Esophagus squamous epithelium (tissue), 5 donors: ENCODE measurements around the gene PLAC8L1. TPM values are rescaled to one million over a fixed set of nuclear protein-coding genes. Genes with fewer than 3 reads are reported as not detected.

Experiments
- DNase-seq: peaks from one replicate; lab custom pipeline; 2025; lab: John Stamatoyannopoulos, UW
- H3K27ac ChIP-seq, 4 donors: fragments of 200-600 bp; sonication (generic); one replicate each; pipeline ENCODE4 v1.5.1; 2016 to 2019; ENCODE audit warnings: mild to moderate bottlenecking in 1 of 4
- H3K27me3 ChIP-seq, 4 donors: fragments of 200-600 bp; sonication (generic); 1 replicate in 3 of 4; 2 replicates in 1 of 4; pipeline versions ENCODE4 v1.5.1 to v1.6.0; 2017 to 2021; ENCODE audit warnings: antibody characterized with exemption in 1 of 4
- H3K36me3 ChIP-seq, 3 donors: fragments of 200-600 bp; sonication (generic); one replicate each; pipeline ENCODE4 v1.5.1; 2016 to 2019
- H3K4me1 ChIP-seq, 3 donors: fragments of 200-600 bp; sonication (generic); one replicate each; pipeline ENCODE4 v1.5.1; 2017 to 2019
- H3K4me3 ChIP-seq, 4 donors: fragments of 200-600 bp; sonication (generic); 1 replicate in 3 of 4; 2 replicates in 1 of 4; pipeline ENCODE4 v1.5.1; 2016 to 2019; ENCODE audit warnings: mild to moderate bottlenecking in 2 of 4, moderate library complexity in 1 of 4
- H3K9me3 ChIP-seq, 3 donors: fragments of 200-600 bp; sonication (generic); one replicate each; pipeline ENCODE4 v1.5.1; 2016 to 2019
- CTCF ChIP-seq, 6 experiments: fragments of 450-650 bp in 4 of 6; fragments of 200-600 bp in 2 of 6; sonication (generic) in 2 of 6; IDR thresholded peaks; one replicate each; pipeline ENCODE4 v1.5.1; 2016 to 2019; ENCODE audit warnings: antibody characterized with exemption in 6 of 6, mild to moderate bottlenecking in 4 of 6, moderate library complexity in 4 of 6
- POLR2A ChIP-seq, 4 donors: fragments of 450-650 bp; IDR thresholded peaks; one replicate each; pipeline ENCODE4 v1.6.1; 2017; ENCODE audit warnings: antibody characterized with exemption in 4 of 4, mild to moderate bottlenecking in 4 of 4, moderate library complexity in 3 of 4
- WGBS, 2 donors: methylation state at CpG; one replicate each; pipeline ENCODE4 v1.1.5; 2018; 5-methylcytosine and 5-hydroxymethylcytosine counted together
- intact Hi-C: fragments of 100-400 bp; cut with DNase I; formaldehyde crosslinking; loops from one replicate; pipeline ENCODE4 v1.15.0; 2022
- total RNA-seq, 4 donors: library from RNA; depleted of rRNA; stranded (reverse); fragments of >200 nt; gene quantifications; one replicate each; pipeline ENCODE4 v1.1.0, GENCODE V29; 2016
- donor health status: DM: yes; HTN: yes; CAD: no.

PLAC8L1 gene
- total RNA-seq, 4 donors from 2014 or later, result not detected

- no peak for DNase-seq
- peaks cover 0 to 16% (median 3%) of the 10 kb centered on the region in 3 donors for H3K4me1 ChIP-seq
- H3K36me3 ChIP-seq, result peaks cover 0 to 56% (median 0%) of the 10 kb centered on the region in 3 donors
- H3K27me3 ChIP-seq, result no peaks in the 10 kb centered on the region
- TF ChIP-seq CTCF (IDR thresholded peaks at IDR 0.05), result peak in 5 of 6 experiments; percentile 41 to 74 (median 66)
- TF ChIP-seq POLR2A (IDR thresholded peaks at IDR 0.05), result no peak
- H3K27ac ChIP-seq, result peak overlapping the region in 3 of 4 donors; percentile 6 to 32 (median 31)
- H3K4me3 ChIP-seq, result no peak overlapping the region
- intact Hi-C loops, result no loop called here
- H3K9me3 ChIP-seq, result no peaks in the 10 kb centered on the region
- 62 to 70% methylated on average over 14 to 15 of the region's 15 CpGs for WGBS, 2 donors
These were observed 56.2 kb downstream of the PLAC8L1 start for GRCh38 chr5:146048994-146049703.

- intact Hi-C loops, result no loop called here
- WGBS, 2 donors, result 68 to 70% methylated on average over 3 to 4 of the region's 4 CpGs
- Histone ChIP-seq H3K4me1 (peaks cover 4 to 26% (median 5%) of the 10 kb centered on the region in 3 donors), H3K27ac (peak overlapping the region in 2 of 4 donors; percentile 9 to 58), H3K36me3 (peaks cover 0 to 39% (median 0%) of the 10 kb centered on the region in 3 donors), H3K9me3 (no peaks in the 10 kb centered on the region), H3K27me3 (no peaks in the 10 kb centered on the region), H3K4me3 (no peak overlapping the region)
- no peak for TF ChIP-seq CTCF (IDR thresholded peaks at IDR 0.05)
- TF ChIP-seq POLR2A (IDR thresholded peaks at IDR 0.05), result no peak
- DNase-seq, result no peak
These were observed 58.0 kb downstream of the PLAC8L1 start for GRCh38 chr5:146047396-146047795.

- H3K9me3 ChIP-seq, result no peaks in the 10 kb centered on the region
- H3K4me3 ChIP-seq, result no peak overlapping the region
- intact Hi-C loops, result no loop called here
- no peak for DNase-seq
- peaks cover 0 to 3% (median 0%) of the 10 kb centered on the region in 3 donors for H3K36me3 ChIP-seq
- no peaks in the 10 kb centered on the region for H3K27me3 ChIP-seq
- H3K4me1 ChIP-seq, result peaks cover 17 to 51% (median 17%) of the 10 kb centered on the region in 3 donors
- H3K27ac ChIP-seq, result peak overlapping the region in 2 of 4 donors; percentile 74 to 86
- TF ChIP-seq POLR2A (IDR thresholded peaks at IDR 0.05) (no peak), CTCF (IDR thresholded peaks at IDR 0.05) (no peak)
- 83 to 87% methylated on average over 4 of the region's 4 CpGs for WGBS, 2 donors
These were observed 61.7 kb downstream of the PLAC8L1 start for GRCh38 chr5:146043722-146044121.

GRCh38 chr5:146042628-146043279, 62.6 kb downstream of the PLAC8L1 start:
- Histone ChIP-seq H3K27ac (peak overlapping the region; percentile 72 to 86 (median 76)), H3K4me3 (no peak overlapping the region), H3K4me1 (peaks cover 17 to 50% (median 17%) of the 10 kb centered on the region in 3 donors), H3K36me3 (no peaks in the 10 kb centered on the region), H3K27me3 (no peaks in the 10 kb centered on the region), H3K9me3 (no peaks in the 10 kb centered on the region)
- TF ChIP-seq CTCF (IDR thresholded peaks at IDR 0.05) (no peak), POLR2A (IDR thresholded peaks at IDR 0.05) (no peak)
- no peak for DNase-seq
- intact Hi-C loops, result no loop called here
- WGBS, 2 donors, result 32 to 46% methylated on average over 5 of the region's 5 CpGs
